ENCODE results near the gene SPON1.
"Not testable (repeated sequence)": the region's sequence is repeated elsewhere in the genome, so short reads cannot be mapped to it uniquely, and the experiment has no call there.

The SPON1 gene

GRCh38 chr11:14124886-14125285 lies 162.4 kb downstream of the SPON1 start:
- no peak for DNase-seq (ENCODE audit: low read depth, low spot score)

- no peak for DNase-seq (ENCODE audit: low read depth, low spot score)
Observed at GRCh38 chr11:14125529-14125928, 163.0 kb downstream of the SPON1 start.

- no peak for DNase-seq (ENCODE audit: low read depth, low spot score)
Observed at GRCh38 chr11:14127679-14128078, 165.2 kb downstream of the SPON1 start.

- no peak for DNase-seq (ENCODE audit: low read depth, low spot score)
Observed at GRCh38 chr11:14132312-14132711, 169.8 kb downstream of the SPON1 start.

- DNase-seq (ENCODE audit: low read depth, low spot score) = no peak
Observed at GRCh38 chr11:14133381-14133780, 170.9 kb downstream of the SPON1 start.

- DNase-seq (ENCODE audit: low read depth, low spot score) = no peak
Observed at GRCh38 chr11:14136561-14136960, 174.0 kb downstream of the SPON1 start.

GRCh38 chr11:14137284-14137683 lies 174.8 kb downstream of the SPON1 start:
- DNase-seq (ENCODE audit: low read depth, low spot score) = no peak

- DNase-seq (ENCODE audit: low read depth, low spot score) = no peak
Observed at GRCh38 chr11:14140991-14141390, 178.5 kb downstream of the SPON1 start.

GRCh38 chr11:14141676-14142075 lies 179.2 kb downstream of the SPON1 start:
- no peak for DNase-seq (ENCODE audit: low read depth, low spot score)

- no peak for DNase-seq (ENCODE audit: low read depth, low spot score)
Observed at GRCh38 chr11:14144934-14145333, 182.4 kb downstream of the SPON1 start.

- no peak for DNase-seq (ENCODE audit: low read depth, low spot score)
Observed at GRCh38 chr11:14148653-14149273, 186.2 kb downstream of the SPON1 start.

GRCh38 chr11:14149683-14150082 lies 187.2 kb downstream of the SPON1 start:
- no peak for DNase-seq (ENCODE audit: low read depth, low spot score)

- no peak for DNase-seq (ENCODE audit: low read depth, low spot score)
Observed at GRCh38 chr11:14150878-14151277, 188.4 kb downstream of the SPON1 start.

GRCh38 chr11:14154103-14154502 lies 191.6 kb downstream of the SPON1 start:
- DNase-seq (ENCODE audit: low read depth, low spot score) = not testable (repeated sequence)

- no peak for DNase-seq (ENCODE audit: low read depth, low spot score)
Observed at GRCh38 chr11:14158393-14158792, 195.9 kb downstream of the SPON1 start.

GRCh38 chr11:14163576-14163975 lies 201.1 kb downstream of the SPON1 start:
- no peak for DNase-seq (ENCODE audit: low read depth, low spot score)

GRCh38 chr11:14173679-14174078 lies 211.2 kb downstream of the SPON1 start:
- DNase-seq (ENCODE audit: low read depth, low spot score) = not testable (repeated sequence)

- no peak for DNase-seq (ENCODE audit: low read depth, low spot score)
Observed at GRCh38 chr11:14179116-14179820, 216.7 kb downstream of the SPON1 start.

GRCh38 chr11:14181121-14181520 lies 218.6 kb downstream of the SPON1 start:
- no peak for DNase-seq (ENCODE audit: low read depth, low spot score)

GRCh38 chr11:14182833-14183364 lies 220.4 kb downstream of the SPON1 start:
- no peak for DNase-seq (ENCODE audit: low read depth, low spot score)

- no peak for DNase-seq (ENCODE audit: low read depth, low spot score)
Observed at GRCh38 chr11:14184028-14184940, 221.8 kb downstream of the SPON1 start.

GRCh38 chr11:14185461-14185860 lies 222.9 kb downstream of the SPON1 start:
- no peak for DNase-seq (ENCODE audit: low read depth, low spot score)
